ENCODE data around the gene COLGALT1. TPM values are rescaled to one million over a fixed set of nuclear protein-coding genes. Genes with fewer than 3 reads are reported as not detected.
A peak's percentile ranks its signal among the peaks of the same experiment; 100 is the strongest.

The COLGALT1 gene
- total and polyA plus RNA-seq, 9 of the 15 experiments (the other 6 are each of a cell fraction or from before 2014, with no cell fraction given): 4.9 to 119 (median 82.6) TPM

- TF ChIP-seq CTBP1 (IDR thresholded peaks at IDR 0.05; ENCODE audit: borderline replicate concordance) (0 out of 2 replicates have a peak, but pooled peaks have one; percentile 15), ZNF778 (CRISPR knock-in tag; IDR thresholded peaks at IDR 0.05) (no peak), GTF2B (IDR thresholded peaks at IDR 0.05; ENCODE audit: extremely low read depth, insufficient read length) (no peak), ILF3 (IDR thresholded peaks at IDR 0.05; ENCODE audit: borderline replicate concordance) (no peak; the same call in 1 of the 2 replicates), ZNF583 (CRISPR knock-in tag; IDR thresholded peaks at IDR 0.05) (no peak), ATF3 (IDR thresholded peaks at IDR 0.05) (no peak), ATF3 (CRISPR knock-in tag; conservative IDR thresholded peaks at IDR 0.05) (no peak), FOXA3 (CRISPR knock-in tag; conservative IDR thresholded peaks at IDR 0.05 in 1 of 2, IDR thresholded peaks at IDR 0.05 in 1 of 2) (peak in 1 of 2 experiments; percentile 55; a peak in 1 of 4 replicates), NEUROD1 (IDR thresholded peaks at IDR 0.05; ENCODE audit: borderline replicate concordance, low read depth, low read length, partially characterized antibody) (no peak), ZNF592 (IDR thresholded peaks at IDR 0.05) (no peak), HBP1 (CRISPR knock-in tag; IDR thresholded peaks at IDR 0.05) (no peak), ZFPM2 (CRISPR knock-in tag; IDR thresholded peaks at IDR 0.05) (no peak), ZNF408 (CRISPR knock-in tag; IDR thresholded peaks at IDR 0.05; ENCODE audit: low read depth) (no peak), L3MBTL2 (IDR thresholded peaks at IDR 0.05) (no peak; the same call in none of the 2 replicates), SRSF9 (IDR thresholded peaks at IDR 0.05; ENCODE audit: borderline replicate concordance, low read depth, low read length) (no peak), PHB2 (IDR thresholded peaks at IDR 0.05; ENCODE audit: low read depth) (no peak), NR2C1 (IDR thresholded peaks at IDR 0.05) (no peak), NR2C1 (tag; IDR thresholded peaks at IDR 0.05) (no peak), MBD1 (CRISPR knock-in tag; IDR thresholded peaks at IDR 0.05) (no peak)
Observed at GRCh38 chr19:17555929-17556813, 722 bp downstream of the COLGALT1 start (continued).

Data from K562 (cell line).